ENCODE measurements around the gene CDH16. TPM values are rescaled to one million over a fixed set of nuclear protein-coding genes. Genes with fewer than 3 reads are reported as not detected.
"Not testable (repeated sequence)": the region's sequence is repeated elsewhere in the genome, so short reads cannot be mapped to it uniquely, and the experiment has no call there.

Gene CDH16
- total and polyA plus RNA-seq, 9 donors: 0.04 to 1.7 (median 0.11) TPM; not detected in 2

DNA sequence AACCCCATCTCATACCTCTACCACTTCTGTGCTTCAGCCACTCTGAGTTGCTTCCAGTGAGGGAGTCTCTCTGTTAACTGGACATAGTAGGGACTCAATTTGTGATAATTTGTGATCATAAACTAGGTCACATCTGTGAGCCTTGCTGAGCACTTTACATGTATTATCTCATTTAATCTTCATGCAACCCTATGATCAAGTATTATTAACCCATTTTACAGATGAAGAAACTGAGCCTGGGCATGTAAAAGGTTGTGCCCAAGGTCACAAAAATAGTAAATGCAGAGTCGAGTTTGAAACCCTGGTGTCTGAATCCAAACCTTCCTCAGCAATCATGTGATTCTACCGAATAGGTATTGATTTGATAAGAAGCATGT lies 19.8 kb downstream of the CDH16 start:
- peaks cover 51% of the 10 kb centered on the region for H3K4me1 ChIP-seq (ENCODE audit: control insufficient read depth, insufficient read depth, low read length)
- DNase-seq: no peak
- H3K36me3 ChIP-seq (ENCODE audit: control insufficient read depth, insufficient read depth, low read length): no peaks in the 10 kb centered on the region
- H3K4me3 ChIP-seq (ENCODE audit: low read length): no peak overlapping the region
- no CpG with 5 or more reads among the region's 2 CpGs for WGBS (ENCODE audit: insufficient coverage)
- H3K27ac ChIP-seq (ENCODE audit: low read length): peak overlapping the region; percentile 80
- H3K9me3 ChIP-seq (replicated peaks; ENCODE audit: control insufficient read depth, low read depth, low read length): no peaks in the 10 kb centered on the region
- H3K27me3 ChIP-seq (ENCODE audit: control insufficient read depth, insufficient read depth, low read length): no peaks in the 10 kb centered on the region

DNA sequence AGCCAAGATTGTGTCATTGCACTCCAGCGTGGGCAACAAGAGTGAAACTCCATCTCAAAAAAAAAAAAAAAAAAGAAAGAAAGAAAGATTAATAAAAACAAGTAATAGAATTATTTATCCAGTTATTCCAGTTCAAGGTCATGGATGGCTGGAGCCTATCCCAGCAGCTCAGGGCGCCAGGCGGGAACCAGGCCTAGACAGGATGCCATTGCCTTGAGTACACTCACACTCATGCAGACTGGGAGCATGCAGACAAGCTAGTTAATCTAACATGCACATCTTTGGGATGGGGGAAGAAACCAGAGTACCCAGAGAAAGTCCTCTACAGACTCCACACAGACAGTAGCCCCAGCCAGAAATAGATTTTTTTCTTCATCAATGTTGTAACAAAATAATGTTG lies 20.5 kb downstream of the CDH16 start:
- no peak overlapping the region for H3K4me3 ChIP-seq (ENCODE audit: low read length)
- peaks cover 45% of the 10 kb centered on the region for H3K4me1 ChIP-seq (ENCODE audit: control insufficient read depth, insufficient read depth, low read length)

DNA sequence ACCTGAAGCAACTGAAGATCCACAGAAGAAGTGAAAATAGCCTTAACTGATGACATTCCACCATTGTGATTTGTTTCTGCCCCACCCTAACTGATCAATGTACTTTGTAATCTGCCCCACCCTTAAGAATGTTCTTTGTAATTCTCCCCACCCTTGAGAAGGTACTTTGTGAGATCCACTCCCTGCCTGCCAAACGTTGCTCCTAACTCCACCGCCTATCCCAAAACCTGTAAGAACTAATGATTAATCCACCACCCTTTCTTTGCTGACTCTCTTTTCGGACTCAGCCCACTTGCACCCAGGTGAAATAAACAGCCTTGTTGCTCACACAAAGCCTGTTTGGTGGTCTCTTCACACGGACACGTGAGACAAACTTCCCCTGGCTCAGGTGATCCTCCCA lies 22.0 kb downstream of the CDH16 start:
- H3K36me3 ChIP-seq (ENCODE audit: control insufficient read depth, insufficient read depth, low read length); H3K27me3 ChIP-seq (ENCODE audit: control insufficient read depth, insufficient read depth, low read length); H3K4me3 ChIP-seq (ENCODE audit: low read length); H3K27ac ChIP-seq (ENCODE audit: low read length); H3K9me3 ChIP-seq (replicated peaks; ENCODE audit: control insufficient read depth, low read depth, low read length); DNase-seq: not testable (repeated sequence)
- H3K4me1 ChIP-seq (ENCODE audit: control insufficient read depth, insufficient read depth, low read length): peaks cover 30% of the 10 kb centered on the region
- 63% methylated on average over 5 of the region's 5 CpGs for WGBS (ENCODE audit: insufficient coverage)

More for the DNA sequence above, 20.5 kb downstream of the CDH16 start:
- Histone ChIP-seq H3K9me3 (replicated peaks; ENCODE audit: control insufficient read depth, low read depth, low read length) (no peaks in the 10 kb centered on the region), H3K27ac (ENCODE audit: low read length) (no peak overlapping the region), H3K36me3 (ENCODE audit: control insufficient read depth, insufficient read depth, low read length) (no peaks in the 10 kb centered on the region), H3K27me3 (ENCODE audit: control insufficient read depth, insufficient read depth, low read length) (no peaks in the 10 kb centered on the region)
- DNase-seq: no peak
- WGBS (ENCODE audit: insufficient coverage): 75% methylated on average over 2 of the region's 3 CpGs

DNA sequence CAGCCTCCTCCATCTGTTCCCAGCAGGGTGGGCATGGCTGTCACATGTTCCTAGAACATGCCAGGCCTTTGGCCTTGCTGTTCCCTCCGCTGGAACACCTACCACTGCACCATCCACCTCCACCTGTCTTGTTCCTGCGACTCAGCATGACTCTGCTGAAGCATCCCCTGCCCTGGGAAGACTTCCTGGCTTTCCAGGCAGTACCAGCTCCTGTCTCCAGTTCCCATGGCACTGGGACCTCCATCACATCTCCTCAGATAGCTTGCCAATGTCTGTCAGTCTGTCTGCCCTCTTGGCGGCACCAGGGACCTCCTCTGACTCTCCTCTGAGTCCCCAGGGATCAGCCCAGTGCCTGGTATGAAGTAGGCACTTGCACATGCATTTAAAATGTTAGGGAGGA lies 22.7 kb downstream of the CDH16 start:
- Histone ChIP-seq H3K4me3 (ENCODE audit: low read length) (no peak overlapping the region), H3K36me3 (ENCODE audit: control insufficient read depth, insufficient read depth, low read length) (no peaks in the 10 kb centered on the region), H3K9me3 (replicated peaks; ENCODE audit: control insufficient read depth, low read depth, low read length) (no peaks in the 10 kb centered on the region), H3K4me1 (ENCODE audit: control insufficient read depth, insufficient read depth, low read length) (peaks cover 23% of the 10 kb centered on the region), H3K27me3 (ENCODE audit: control insufficient read depth, insufficient read depth, low read length) (no peaks in the 10 kb centered on the region), H3K27ac (ENCODE audit: low read length) (no peak overlapping the region)
- DNase-seq: no peak
- 95% methylated on average over 2 of the region's 3 CpGs for WGBS (ENCODE audit: insufficient coverage)

DNA sequence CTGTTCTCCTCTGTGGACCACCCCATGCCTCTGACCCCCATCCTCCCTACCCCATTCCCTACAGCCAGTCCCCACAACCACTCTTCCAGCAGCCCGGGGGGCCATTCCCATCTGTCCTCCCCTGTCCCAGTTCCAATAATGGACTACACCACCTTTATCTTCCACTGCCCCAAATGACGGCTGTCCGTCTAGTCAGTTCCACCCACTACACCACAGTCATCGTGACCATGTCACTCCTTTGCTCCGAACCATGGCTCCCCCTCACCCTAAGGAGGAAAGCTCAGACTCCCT lies 23.1 kb downstream of the CDH16 start:
- WGBS (ENCODE audit: insufficient coverage): 93% methylated on average over 5 of the region's 5 CpGs
- Histone ChIP-seq H3K4me1 (ENCODE audit: control insufficient read depth, insufficient read depth, low read length) (peaks cover 19% of the 10 kb centered on the region), H3K4me3 (ENCODE audit: low read length) (no peak overlapping the region), H3K27ac (ENCODE audit: low read length) (no peak overlapping the region), H3K9me3 (replicated peaks; ENCODE audit: control insufficient read depth, low read depth, low read length) (no peaks in the 10 kb centered on the region), H3K27me3 (ENCODE audit: control insufficient read depth, insufficient read depth, low read length) (no peaks in the 10 kb centered on the region), H3K36me3 (ENCODE audit: control insufficient read depth, insufficient read depth, low read length) (no peaks in the 10 kb centered on the region)
- DNase-seq: no peak

DNA sequence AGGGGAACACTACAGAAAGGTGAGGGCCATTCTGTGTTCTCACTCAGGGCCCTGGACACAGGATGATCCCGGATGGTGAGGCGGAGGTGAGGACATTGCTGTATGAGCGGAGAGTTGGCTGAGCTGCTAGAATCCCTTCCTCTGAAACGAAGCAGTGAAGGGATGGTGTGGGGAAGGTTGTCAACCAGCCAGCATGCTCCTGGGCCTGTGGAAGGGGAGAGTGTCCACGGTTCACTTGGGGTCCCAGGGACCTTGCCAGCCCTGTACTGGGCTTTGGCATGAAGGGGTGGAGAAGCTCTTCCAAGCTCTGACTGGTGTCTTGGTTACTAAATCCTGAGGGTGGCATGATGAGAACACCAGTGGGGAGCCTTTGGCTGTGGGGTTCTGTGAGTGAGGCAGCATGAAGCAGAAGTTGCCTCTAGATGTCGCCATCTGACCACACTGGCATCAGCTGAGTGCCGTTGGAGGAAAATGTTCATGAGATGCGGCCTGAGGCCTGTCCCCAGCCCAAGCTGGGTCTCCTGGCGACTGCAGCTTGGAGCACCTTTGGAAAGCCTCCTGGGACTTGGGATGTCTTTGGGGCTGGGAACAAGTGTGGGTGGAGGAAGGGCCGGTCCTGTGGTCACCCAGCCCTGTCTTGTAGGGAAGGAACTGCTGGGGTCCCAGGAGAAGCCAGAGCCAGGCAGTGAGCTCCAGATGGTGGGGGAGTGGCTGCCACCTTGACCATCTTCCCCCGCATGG lies 23.6 kb downstream of the CDH16 start:
- Histone ChIP-seq H3K4me1 (ENCODE audit: control insufficient read depth, insufficient read depth, low read length) (peaks cover 14% of the 10 kb centered on the region), H3K4me3 (ENCODE audit: low read length) (no peak overlapping the region), H3K27ac (ENCODE audit: low read length) (no peak overlapping the region), H3K36me3 (ENCODE audit: control insufficient read depth, insufficient read depth, low read length) (no peaks in the 10 kb centered on the region), H3K9me3 (replicated peaks; ENCODE audit: control insufficient read depth, low read depth, low read length) (no peaks in the 10 kb centered on the region), H3K27me3 (ENCODE audit: control insufficient read depth, insufficient read depth, low read length) (no peaks in the 10 kb centered on the region)
- peak; percentile 82 for DNase-seq
- 42% methylated on average over 11 of the region's 11 CpGs for WGBS (ENCODE audit: insufficient coverage)

DNA sequence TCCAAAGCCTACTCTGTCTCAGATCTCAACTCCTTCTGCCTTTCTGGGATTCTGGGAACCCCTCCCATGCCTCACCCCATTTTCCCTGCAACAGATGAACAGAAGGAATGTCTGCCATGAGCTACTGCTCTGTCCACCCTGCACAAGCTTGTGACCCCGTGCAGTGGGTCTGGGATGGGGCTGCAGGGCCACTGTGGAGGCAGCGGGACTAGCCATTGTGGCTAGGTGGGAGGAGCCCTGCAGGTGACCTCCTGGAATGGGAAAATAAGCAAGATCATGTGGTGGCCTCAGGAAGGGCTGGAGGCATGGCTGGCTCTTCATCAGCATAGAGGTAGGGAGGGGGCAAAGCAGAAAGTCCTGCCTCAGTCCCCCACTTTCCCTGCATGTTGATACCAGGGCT lies 24.6 kb downstream of the CDH16 start:
- Histone ChIP-seq H3K27me3 (ENCODE audit: control insufficient read depth, insufficient read depth, low read length) (no peaks in the 10 kb centered on the region), H3K36me3 (ENCODE audit: control insufficient read depth, insufficient read depth, low read length) (no peaks in the 10 kb centered on the region), H3K4me1 (ENCODE audit: control insufficient read depth, insufficient read depth, low read length) (peaks cover 4% of the 10 kb centered on the region), H3K27ac (ENCODE audit: low read length) (no peak overlapping the region), H3K9me3 (replicated peaks; ENCODE audit: control insufficient read depth, low read depth, low read length) (no peaks in the 10 kb centered on the region), H3K4me3 (ENCODE audit: low read length) (no peak overlapping the region)
- DNase-seq: no peak
- WGBS (ENCODE audit: insufficient coverage): 72% methylated on average over 2 of the region's 2 CpGs

DNA sequence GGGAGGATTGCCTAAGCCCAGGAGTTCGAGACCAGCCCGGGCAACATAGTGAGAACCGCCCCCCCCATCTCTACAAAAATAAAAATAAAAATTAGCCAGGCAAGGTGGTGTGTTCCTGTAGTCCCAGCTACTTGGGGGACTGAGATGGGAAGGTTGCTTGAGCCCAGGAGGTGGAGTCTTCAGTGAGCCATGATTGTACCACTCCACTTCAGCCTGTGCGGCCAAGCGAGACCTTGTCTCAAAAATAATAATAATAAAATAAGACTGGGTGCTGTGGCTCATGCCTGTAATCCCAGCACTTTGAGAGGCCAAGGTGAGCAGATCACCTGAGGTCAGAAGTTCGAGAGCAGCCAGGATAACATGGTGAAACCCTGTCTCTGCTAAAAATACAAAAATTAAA lies 26.9 kb downstream of the CDH16 start:
- Histone ChIP-seq H3K9me3 (replicated peaks; ENCODE audit: control insufficient read depth, low read depth, low read length) (no peaks in the 10 kb centered on the region), H3K27me3 (ENCODE audit: control insufficient read depth, insufficient read depth, low read length) (no peaks in the 10 kb centered on the region), H3K4me3 (ENCODE audit: low read length) (no peak overlapping the region), H3K27ac (ENCODE audit: low read length) (no peak overlapping the region), H3K36me3 (ENCODE audit: control insufficient read depth, insufficient read depth, low read length) (no peaks in the 10 kb centered on the region), H3K4me1 (ENCODE audit: control insufficient read depth, insufficient read depth, low read length) (peaks cover 4% of the 10 kb centered on the region)
- no CpG with 5 or more reads among the region's 6 CpGs for WGBS (ENCODE audit: insufficient coverage)
- DNase-seq: no peak

DNA sequence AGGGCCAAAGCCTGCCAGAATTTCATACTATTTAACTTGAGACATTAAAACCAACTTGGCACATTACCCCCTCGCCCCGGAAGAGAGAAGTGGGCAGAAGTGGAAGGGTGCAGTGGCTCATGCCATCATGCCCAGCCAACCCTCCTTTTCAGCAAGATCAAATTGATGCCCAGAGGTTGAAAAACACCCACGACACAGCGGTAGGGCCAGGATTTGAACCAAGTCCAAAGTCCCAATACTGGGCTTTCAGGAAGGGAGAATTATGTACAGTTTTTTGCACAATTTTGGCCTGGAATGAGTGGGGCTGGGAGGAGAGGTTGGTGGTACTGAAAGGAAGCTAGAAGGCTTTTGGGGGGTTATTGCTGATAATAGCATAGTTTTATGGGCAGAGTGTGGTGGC lies 27.3 kb downstream of the CDH16 start:
- WGBS (ENCODE audit: insufficient coverage): 94% methylated on average over 2 of the region's 4 CpGs
- no peak overlapping the region for H3K4me3 ChIP-seq (ENCODE audit: low read length)
- DNase-seq: no peak

DNA sequence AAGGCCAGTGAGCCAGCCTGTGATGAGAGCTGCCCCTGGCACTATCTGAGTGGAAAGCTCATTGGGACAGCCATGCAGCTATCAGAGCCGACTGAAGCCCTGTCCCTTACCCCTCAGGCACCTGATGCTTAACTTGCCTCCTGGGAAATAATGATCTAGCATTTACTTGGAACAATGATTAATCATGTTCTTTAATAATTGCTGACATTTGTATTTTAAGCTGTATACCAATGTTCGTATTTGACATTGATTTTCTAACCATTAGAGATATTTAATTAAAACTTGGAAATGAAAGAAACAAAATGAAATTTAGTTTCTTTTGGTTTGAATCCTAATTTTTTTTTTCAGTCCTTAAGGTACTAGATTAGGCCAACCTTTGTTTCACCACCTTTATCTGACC lies 27.9 kb downstream of the CDH16 start:
- Histone ChIP-seq H3K27ac (ENCODE audit: low read length) (no peak overlapping the region), H3K4me3 (ENCODE audit: low read length) (no peak overlapping the region), H3K9me3 (replicated peaks; ENCODE audit: control insufficient read depth, low read depth, low read length) (no peaks in the 10 kb centered on the region), H3K27me3 (ENCODE audit: control insufficient read depth, insufficient read depth, low read length) (no peaks in the 10 kb centered on the region), H3K36me3 (ENCODE audit: control insufficient read depth, insufficient read depth, low read length) (peaks cover 3% of the 10 kb centered on the region), H3K4me1 (ENCODE audit: control insufficient read depth, insufficient read depth, low read length) (peaks cover 4% of the 10 kb centered on the region)
- DNase-seq: no peak
- no CpG with 5 or more reads among the region's 2 CpGs for WGBS (ENCODE audit: insufficient coverage)

More for the DNA sequence above, 27.3 kb downstream of the CDH16 start:
- H3K27me3 ChIP-seq (ENCODE audit: control insufficient read depth, insufficient read depth, low read length): no peaks in the 10 kb centered on the region
- H3K9me3 ChIP-seq (replicated peaks; ENCODE audit: control insufficient read depth, low read depth, low read length): no peaks in the 10 kb centered on the region
- peaks cover 3% of the 10 kb centered on the region for H3K36me3 ChIP-seq (ENCODE audit: control insufficient read depth, insufficient read depth, low read length)
- H3K4me1 ChIP-seq (ENCODE audit: control insufficient read depth, insufficient read depth, low read length): peaks cover 4% of the 10 kb centered on the region
- no peak overlapping the region for H3K27ac ChIP-seq (ENCODE audit: low read length)

DNA sequence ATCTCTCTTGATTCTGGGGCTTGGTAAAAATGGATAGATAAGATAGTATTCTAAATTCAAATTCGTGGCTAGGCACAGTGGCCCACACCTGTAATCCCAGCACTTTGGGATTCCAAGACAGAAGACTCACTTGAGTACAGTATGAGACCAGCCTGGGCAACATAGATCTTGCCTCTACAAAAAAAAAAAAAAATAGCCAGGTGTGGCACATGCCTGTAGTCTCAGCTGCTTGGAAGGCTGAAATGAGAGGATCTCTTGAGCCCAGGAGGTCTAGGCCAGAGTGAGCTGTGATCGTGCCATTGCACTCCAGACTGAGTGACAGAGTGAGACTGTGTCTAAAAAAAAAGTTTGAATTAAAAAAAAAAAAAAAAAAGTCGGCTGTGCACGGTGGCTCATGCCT lies 29.1 kb downstream of the CDH16 start:
- no CpG with 5 or more reads among the region's 4 CpGs for WGBS (ENCODE audit: insufficient coverage)
- no peak overlapping the region for H3K27ac ChIP-seq (ENCODE audit: low read length)
- no peak for DNase-seq
- H3K27me3 ChIP-seq (ENCODE audit: control insufficient read depth, insufficient read depth, low read length): no peaks in the 10 kb centered on the region
- H3K36me3 ChIP-seq (ENCODE audit: control insufficient read depth, insufficient read depth, low read length): peaks cover 14% of the 10 kb centered on the region
- no peak overlapping the region for H3K4me3 ChIP-seq (ENCODE audit: low read length)
- no peaks in the 10 kb centered on the region for H3K4me1 ChIP-seq (ENCODE audit: control insufficient read depth, insufficient read depth, low read length)
- H3K9me3 ChIP-seq (replicated peaks; ENCODE audit: control insufficient read depth, low read depth, low read length): no peaks in the 10 kb centered on the region

Measured in muscle of leg (tissue), 11 donors.